GM19467 (cell line): Measurements from ENCODE around the gene MRPS22.
"Not testable (repeated sequence)": the region's sequence is repeated elsewhere in the genome, so short reads cannot be mapped to it uniquely, and the experiment has no call there.

ENCODE experiments used
- ATAC-seq: cut with Tn5 transposase; IDR thresholded peaks from one replicate; pipeline ENCODE4 v1.9.1; 2021; ENCODE audit warnings: mild to moderate bottlenecking, moderate library complexity; ENCODE audit not compliant: unreplicated experiment

Gene MRPS22

GRCh38 chr3:139334675-139335074 is 9.1 kb upstream of the MRPS22 start:
- ATAC-seq = not testable (repeated sequence)

GRCh38 chr3:139338405-139338804 is 5.4 kb upstream of the MRPS22 start:
- ATAC-seq = no peak

GRCh38 chr3:139339219-139339906 is 4.5 kb upstream of the MRPS22 start:
- ATAC-seq = no peak

GRCh38 chr3:139340784-139341183 is 3.0 kb upstream of the MRPS22 start:
- ATAC-seq = no peak

GRCh38 chr3:139342054-139342453 is 1.8 kb upstream of the MRPS22 start:
- no peak for ATAC-seq

GRCh38 chr3:139346771-139347170 is 3.0 kb downstream of the MRPS22 start:
- no peak for ATAC-seq

- ATAC-seq = no peak
Measured at GRCh38 chr3:139353920-139354556, 10.2 kb downstream of the MRPS22 start.

GRCh38 chr3:139354661-139355060 is 10.8 kb downstream of the MRPS22 start:
- no peak for ATAC-seq

- no peak for ATAC-seq
Measured at GRCh38 chr3:139355476-139355875, 11.7 kb downstream of the MRPS22 start.

- ATAC-seq = no peak
Measured at GRCh38 chr3:139355891-139356290, 12.1 kb downstream of the MRPS22 start.

- ATAC-seq = no peak
Measured at GRCh38 chr3:139357899-139358298, 14.1 kb downstream of the MRPS22 start.

- no peak for ATAC-seq
Measured at GRCh38 chr3:139358841-139359562, 15.2 kb downstream of the MRPS22 start.

- ATAC-seq = no peak
Measured at GRCh38 chr3:139361276-139361675, 17.5 kb downstream of the MRPS22 start.

- ATAC-seq = no peak
Measured at GRCh38 chr3:139364549-139364948, 20.7 kb downstream of the MRPS22 start.

GRCh38 chr3:139374099-139374498 is 30.3 kb downstream of the MRPS22 start:
- ATAC-seq = no peak

- ATAC-seq = no peak
Measured at GRCh38 chr3:139377378-139377777, 33.6 kb downstream of the MRPS22 start.

GRCh38 chr3:139378587-139379241 is 34.9 kb downstream of the MRPS22 start:
- no peak for ATAC-seq

GRCh38 chr3:139380575-139380974 is 36.8 kb downstream of the MRPS22 start:
- no peak for ATAC-seq

- not testable (repeated sequence) for ATAC-seq
Measured at GRCh38 chr3:139382291-139382690, 38.5 kb downstream of the MRPS22 start.

GRCh38 chr3:139388077-139388476 is 44.3 kb downstream of the MRPS22 start:
- ATAC-seq = no peak

- peak; percentile 37 for ATAC-seq
Measured at GRCh38 chr3:139388821-139389551, 45.2 kb downstream of the MRPS22 start.
